Ishikawa (cell line): ENCODE data around the gene FYTTD1.

Experiments used
- CEBPB ChIP-seq: IDR thresholded peaks from 2 replicates; pipeline ENCODE4 v1.6.1; 2012
- CREB1 ChIP-seq: IDR thresholded peaks from 2 replicates; pipeline ENCODE4 v1.6.1; 2012; ENCODE audit warnings: low read depth
- EGR1 ChIP-seq: IDR thresholded peaks from 2 replicates; pipeline ENCODE4 v1.6.1; 2012
- EP300 ChIP-seq: IDR thresholded peaks from 2 replicates; pipeline ENCODE4 v1.6.1; 2012; ENCODE audit warnings: borderline replicate concordance
- FOXM1 ChIP-seq: IDR thresholded peaks from 2 replicates; pipeline ENCODE4 v1.6.1; 2012; ENCODE audit warnings: low read depth, borderline replicate concordance
- MAX ChIP-seq: IDR thresholded peaks from 2 replicates; pipeline ENCODE4 v1.6.1; 2012
- NFIC ChIP-seq: IDR thresholded peaks from 2 replicates; pipeline ENCODE4 v1.6.1; 2012
- RAD21 ChIP-seq: IDR thresholded peaks from 2 replicates; pipeline ENCODE4 v1.6.1; 2012; ENCODE audit warnings: low read depth
- REST ChIP-seq: IDR thresholded peaks from 2 replicates; pipeline ENCODE4 v1.6.1; 2012; ENCODE audit warnings: low read depth, mild to moderate bottlenecking
- TAF1 ChIP-seq: IDR thresholded peaks from 2 replicates; pipeline ENCODE4 v1.6.1; 2012; ENCODE audit warnings: low read depth, mild to moderate bottlenecking
- TCF12 ChIP-seq: IDR thresholded peaks from 2 replicates; pipeline ENCODE4 v1.6.1; 2012; ENCODE audit warnings: low read depth
- TEAD4 ChIP-seq: IDR thresholded peaks from 2 replicates; pipeline ENCODE4 v1.6.1; 2012
- YY1 ChIP-seq: IDR thresholded peaks from 2 replicates; pipeline ENCODE4 v1.6.1; 2012; ENCODE audit warnings: low read depth
- ZBTB7A ChIP-seq: IDR thresholded peaks from 2 replicates; pipeline ENCODE4 v1.6.1; 2012; ENCODE audit warnings: low read depth
- TF ChIP-seq, protein P1 (sequence below): IDR thresholded peaks from 2 replicates; pipeline ENCODE4 v1.6.1; 2012

The FYTTD1 gene

GRCh38 chr3:197758512-197758911, 8.8 kb downstream of the FYTTD1 start:
- TF ChIP-seq CEBPB = no peak
- no peak for TF ChIP-seq CREB1
- TF ChIP-seq EGR1 = no peak
- TF ChIP-seq FOXM1 = no peak
- TF ChIP-seq MAX = no peak
- TF ChIP-seq REST = no peak
- TF ChIP-seq RAD21 = no peak
- no peak for TF ChIP-seq TEAD4
- TF ChIP-seq ZBTB7A = no peak
- TF ChIP-seq TCF12 = no peak
- TF ChIP-seq, protein P1, sequence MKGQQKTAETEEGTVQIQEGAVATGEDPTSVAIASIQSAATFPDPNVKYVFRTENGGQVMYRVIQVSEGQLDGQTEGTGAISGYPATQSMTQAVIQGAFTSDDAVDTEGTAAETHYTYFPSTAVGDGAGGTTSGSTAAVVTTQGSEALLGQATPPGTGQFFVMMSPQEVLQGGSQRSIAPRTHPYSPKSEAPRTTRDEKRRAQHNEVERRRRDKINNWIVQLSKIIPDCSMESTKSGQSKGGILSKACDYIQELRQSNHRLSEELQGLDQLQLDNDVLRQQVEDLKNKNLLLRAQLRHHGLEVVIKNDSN = no peak
- no peak for TF ChIP-seq NFIC
- no peak for TF ChIP-seq YY1
- no peak for TF ChIP-seq TAF1
- no peak for TF ChIP-seq EP300

DNA sequence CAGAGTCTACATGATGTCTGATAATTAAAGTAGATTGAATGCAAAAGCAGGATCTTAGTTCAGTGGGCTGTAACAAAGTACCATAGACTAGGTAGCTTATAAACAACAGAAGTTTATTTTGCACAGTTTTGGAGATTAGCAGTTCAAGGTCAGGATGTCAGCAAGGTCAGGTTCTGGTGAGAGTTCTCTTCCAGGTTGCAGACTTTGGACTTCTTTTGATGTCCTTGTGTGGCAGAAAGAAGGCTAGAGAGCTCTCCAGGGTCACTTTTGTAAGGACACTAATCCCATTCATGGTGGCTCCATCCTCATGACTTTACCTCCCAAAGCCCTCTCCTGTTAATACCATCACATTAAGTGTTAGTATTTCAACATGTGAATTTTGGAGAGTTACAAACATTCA, 12.1 kb downstream of the FYTTD1 start:
- TF ChIP-seq TAF1 (no peak), EGR1 (no peak), ZBTB7A (no peak), MAX (no peak), YY1 (no peak), TCF12 (no peak), REST (no peak), FOXM1 (no peak), NFIC (no peak), EP300 (no peak), CEBPB (no peak)
- TF ChIP-seq, protein P1 = no peak

- TF ChIP-seq YY1 (no peak), MAX (no peak), FOXM1 (no peak), NFIC (no peak), RAD21 (no peak), EGR1 (no peak), REST (no peak), CEBPB (no peak), EP300 (no peak), TEAD4 (no peak), TCF12 (no peak)
These were observed 25.6 kb downstream of the FYTTD1 start for GRCh38 chr3:197775317-197775716.

GRCh38 chr3:197782230-197782629, 32.5 kb downstream of the FYTTD1 start:
- TF ChIP-seq MAX (no peak), RAD21 (no peak), ZBTB7A (no peak), TEAD4 (no peak), TCF12 (no peak), FOXM1 (no peak), EGR1 (no peak), TAF1 (no peak), CREB1 (no peak), REST (no peak)
